Nephron (organoid): ENCODE data around the gene CCDC12.

Experiments used
- H3K27ac Mint-ChIP-seq, 3 experiments: 2 replicates each; pipeline ENCODE4 v1.8.0; 2020; ENCODE audit warnings: mixed read lengths in 3 of 3, mild to moderate bottlenecking in 2 of 3, moderate library complexity in 1 of 3
- H3K27me3 Mint-ChIP-seq: 2 replicates; pipeline ENCODE4 v1.8.0; 2021; ENCODE audit warnings: low read depth, mild to moderate bottlenecking, moderate library complexity, mixed read lengths
- H3K36me3 Mint-ChIP-seq: 2 replicates; pipeline ENCODE4 v1.8.0; 2020; ENCODE audit warnings: low read depth, mixed read lengths
- H3K4me1 Mint-ChIP-seq: 2 replicates; pipeline ENCODE4 v1.8.0; 2020; ENCODE audit warnings: mixed read lengths
- H3K4me3 Mint-ChIP-seq, 3 experiments: 2 replicates each; pipeline ENCODE4 v1.8.0; 2020; ENCODE audit warnings: mild to moderate bottlenecking in 3 of 3, mixed read lengths in 3 of 3, moderate library complexity in 2 of 3
- H3K9me3 Mint-ChIP-seq: 2 replicates; pipeline ENCODE4 v1.8.0; 2020; ENCODE audit warnings: mixed read lengths
- CTCF ChIP-seq, 3 experiments: fragments of 200-600 bp; sonication (generic); IDR thresholded peaks; one replicate each; pipeline ENCODE4 v1.5.0; 2021; ENCODE audit warnings: antibody characterized with exemption in 3 of 3; ENCODE audit not compliant: unreplicated experiment in 3 of 3

CCDC12 gene

GRCh38 chr3:46887980-46888494 lies 88.5 kb downstream of the CCDC12 start:
- Mint-ChIP-seq H3K9me3 (no peaks in the 10 kb centered on the region), H3K36me3 (peaks cover 21% of the 10 kb centered on the region), H3K27ac (peak overlapping the region; percentile 59 to 79 (median 67)), H3K4me3 (peak overlapping the region; percentile 56 to 60 (median 58)), H3K27me3 (peaks cover 34% of the 10 kb centered on the region), H3K4me1 (peaks cover 44% of the 10 kb centered on the region)
- no peak for TF ChIP-seq CTCF (IDR thresholded peaks at IDR 0.05; ENCODE audit: unreplicated experiment in 3 of 3)

DNA sequence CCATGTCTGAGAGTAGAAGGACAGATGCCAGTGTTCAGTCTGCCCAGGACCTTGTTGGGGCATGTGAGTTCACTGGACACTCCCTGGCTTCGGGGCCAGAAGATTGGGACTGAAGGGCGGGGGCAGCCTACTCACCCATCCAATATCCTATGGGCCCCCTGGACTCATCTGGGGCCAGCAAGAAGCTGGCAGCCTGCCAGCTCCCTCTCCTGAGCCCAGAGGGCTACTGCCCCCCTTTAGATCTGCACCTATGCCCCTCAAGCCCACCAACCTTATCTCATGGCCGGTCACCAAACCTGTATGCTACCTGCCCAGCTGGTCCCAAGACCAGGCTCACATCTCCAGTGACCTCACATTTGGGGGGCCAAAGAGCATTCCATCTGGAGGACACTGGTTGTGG lies 90.9 kb downstream of the CCDC12 start:
- Mint-ChIP-seq H3K9me3 (no peaks in the 10 kb centered on the region), H3K27ac (peak overlapping the region; percentile 39 to 93 (median 83)), H3K4me1 (peaks cover 33% of the 10 kb centered on the region), H3K4me3 (peak overlapping the region; percentile 84 to 92 (median 87)), H3K27me3 (peaks cover 38% of the 10 kb centered on the region), H3K36me3 (peaks cover 21% of the 10 kb centered on the region)
- no peak for TF ChIP-seq CTCF (IDR thresholded peaks at IDR 0.05; ENCODE audit: unreplicated experiment in 3 of 3)

DNA sequence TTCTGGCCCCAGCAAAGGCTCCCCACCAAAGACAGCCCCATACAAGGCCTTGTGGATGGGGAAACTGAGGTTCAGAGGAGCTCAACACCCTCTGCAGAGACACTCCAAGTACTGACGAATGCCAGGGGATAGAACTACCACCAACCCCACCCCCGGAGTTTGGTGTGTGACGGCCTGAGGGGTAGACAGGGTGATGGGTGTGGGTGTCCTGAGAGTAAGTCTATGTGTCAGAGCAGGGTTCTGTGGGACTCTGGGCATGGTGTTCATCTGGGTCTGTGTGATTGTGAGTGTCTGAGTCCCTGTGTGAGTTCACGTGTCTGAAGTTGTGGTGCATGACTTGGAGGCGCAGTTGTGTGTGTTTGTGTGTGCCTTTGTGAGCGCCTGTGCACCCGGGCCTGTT lies 91.6 kb downstream of the CCDC12 start:
- no peaks in the 10 kb centered on the region for H3K9me3 Mint-ChIP-seq
- peaks cover 39% of the 10 kb centered on the region for H3K4me1 Mint-ChIP-seq
- H3K27me3 Mint-ChIP-seq: peaks cover 45% of the 10 kb centered on the region
- H3K36me3 Mint-ChIP-seq: peaks cover 21% of the 10 kb centered on the region
- H3K27ac Mint-ChIP-seq: peak overlapping the region; percentile 39 to 93 (median 83)
- peak overlapping the region; percentile 84 to 92 (median 87) for H3K4me3 Mint-ChIP-seq
- no peak for TF ChIP-seq CTCF (IDR thresholded peaks at IDR 0.05; ENCODE audit: unreplicated experiment in 3 of 3)

GRCh38 chr3:46884427-46884826 lies 92.1 kb downstream of the CCDC12 start:
- Mint-ChIP-seq H3K36me3 (peaks cover 21% of the 10 kb centered on the region), H3K27ac (peak overlapping the region; percentile 39 to 93 (median 83)), H3K9me3 (no peaks in the 10 kb centered on the region), H3K4me3 (peak overlapping the region; percentile 84 to 92 (median 87)), H3K27me3 (peaks cover 50% of the 10 kb centered on the region), H3K4me1 (peaks cover 37% of the 10 kb centered on the region)
- TF ChIP-seq CTCF (IDR thresholded peaks at IDR 0.05; ENCODE audit: unreplicated experiment in 3 of 3): no peak

GRCh38 chr3:46883830-46884185 lies 92.7 kb downstream of the CCDC12 start:
- H3K4me3 Mint-ChIP-seq: peak overlapping the region; percentile 84 to 92 (median 87)
- H3K27ac Mint-ChIP-seq: peak overlapping the region; percentile 39 to 93 (median 47)
- H3K27me3 Mint-ChIP-seq: peaks cover 54% of the 10 kb centered on the region
- peaks cover 21% of the 10 kb centered on the region for H3K36me3 Mint-ChIP-seq
- H3K9me3 Mint-ChIP-seq: no peaks in the 10 kb centered on the region
- no peak for TF ChIP-seq CTCF (IDR thresholded peaks at IDR 0.05; ENCODE audit: unreplicated experiment in 3 of 3)
- H3K4me1 Mint-ChIP-seq: peaks cover 42% of the 10 kb centered on the region
